Esophagus mucosa (tissue), 1 donor: Measurements from ENCODE around the gene ADCY9. TPM values are rescaled to one million over a fixed set of nuclear protein-coding genes. Genes with fewer than 3 reads are reported as not detected.

Experiments used
- ATAC-seq: fragments of 200-7000 bp; cut with Tn5 transposase; one replicate; pipeline ENCODE4 v1.9.1; 2020
- total RNA-seq: library from RNA; stranded (reverse); gene quantifications from one replicate; pipeline ENCODE4 v1.2.4, GENCODE V29; 2023
- donor health status: DM: yes; HTN: yes; CAD: no.

ADCY9 gene
- total RNA-seq, 1 donor from 2014 or later: 5.3 TPM

GRCh38 chr16:4123616-4124300 is 7.5 kb upstream of the ADCY9 start:
- ATAC-seq: no peak

GRCh38 chr16:4120176-4120575 is 3.9 kb upstream of the ADCY9 start:
- ATAC-seq: no peak

- ATAC-seq: no peak
Observed at GRCh38 chr16:4117250-4117578, 972 bp upstream of the ADCY9 start.

GRCh38 chr16:4115949-4116318 is 308 bp downstream of the ADCY9 start:
- no peak for ATAC-seq

- peak; percentile 25 for ATAC-seq
Observed at GRCh38 chr16:4115209-4115948, 863 bp downstream of the ADCY9 start.

- ATAC-seq: no peak
Observed at GRCh38 chr16:4114257-4115208, 1.7 kb downstream of the ADCY9 start.

GRCh38 chr16:4113358-4114256 is 2.6 kb downstream of the ADCY9 start:
- no peak for ATAC-seq

- ATAC-seq: no peak
Observed at GRCh38 chr16:4111748-4112696, 4.2 kb downstream of the ADCY9 start.

- ATAC-seq: peak; percentile 77
Observed at GRCh38 chr16:4110680-4111079, 5.6 kb downstream of the ADCY9 start.

GRCh38 chr16:4110065-4110464 is 6.2 kb downstream of the ADCY9 start:
- ATAC-seq: no peak

- no peak for ATAC-seq
Observed at GRCh38 chr16:4109250-4109736, 6.9 kb downstream of the ADCY9 start.

- no peak for ATAC-seq
Observed at GRCh38 chr16:4106516-4106915, 9.7 kb downstream of the ADCY9 start.

GRCh38 chr16:4105848-4106247 is 10.4 kb downstream of the ADCY9 start:
- no peak for ATAC-seq

- no peak for ATAC-seq
Observed at GRCh38 chr16:4103745-4104144, 12.5 kb downstream of the ADCY9 start.

GRCh38 chr16:4101421-4102219 is 14.6 kb downstream of the ADCY9 start:
- ATAC-seq: no peak

GRCh38 chr16:4098501-4098900 is 17.7 kb downstream of the ADCY9 start:
- no peak for ATAC-seq

GRCh38 chr16:4097826-4098240 is 18.4 kb downstream of the ADCY9 start:
- no peak for ATAC-seq

GRCh38 chr16:4096509-4096908 is 19.7 kb downstream of the ADCY9 start:
- no peak for ATAC-seq

- ATAC-seq: no peak
Observed at GRCh38 chr16:4094127-4094773, 22.0 kb downstream of the ADCY9 start.
